H9 (cell line): ENCODE measurements around the gene SCUBE3. TPM values are rescaled to one million over a fixed set of nuclear protein-coding genes. Genes with fewer than 3 reads are reported as not detected.

Experiments used
- DNase-seq: peaks from one replicate; pipeline ENCODE4 v3.0.0-alpha.2; 2017
- H2AFZ ChIP-seq: one replicate; pipeline ENCODE4 v1.6.1; 2013; ENCODE audit warnings: mild to moderate bottlenecking, low read length, control low read depth, moderate library complexity
- H2AK5ac ChIP-seq: 2 replicates; pipeline ENCODE4 v1.6.1; 2013; ENCODE audit warnings: low read length, control low read depth, mixed read lengths; ENCODE audit not compliant: insufficient read length
- H2BK120ac ChIP-seq: one replicate; pipeline ENCODE4 v1.6.1; 2013; ENCODE audit warnings: low read depth, mild to moderate bottlenecking, low read length, control low read depth, inconsistent platforms; ENCODE audit not compliant: poor library complexity, severe bottlenecking
- H2BK12ac ChIP-seq: 2 replicates; pipeline ENCODE4 v1.6.1; 2013; ENCODE audit warnings: low read length, control low read depth, mixed read lengths, low read depth; ENCODE audit not compliant: insufficient read length
- H2BK15ac ChIP-seq: 2 replicates; pipeline ENCODE4 v1.6.1; 2013; ENCODE audit warnings: low read depth, low read length, control low read depth
- H2BK20ac ChIP-seq: one replicate; pipeline ENCODE4 v1.6.1; 2013; ENCODE audit warnings: low read depth, mild to moderate bottlenecking, low read length, control low read depth, inconsistent platforms; ENCODE audit not compliant: poor library complexity, severe bottlenecking
- H2BK5ac ChIP-seq: 2 replicates; pipeline ENCODE4 v1.6.1; 2013; ENCODE audit warnings: low read length, control low read depth, mixed read lengths; ENCODE audit not compliant: insufficient read length
- H3K14ac ChIP-seq: 2 replicates; pipeline ENCODE4 v1.6.1; 2013; ENCODE audit warnings: low read length, control low read depth; ENCODE audit not compliant: insufficient read depth
- H3K18ac ChIP-seq: 2 replicates; pipeline ENCODE4 v1.6.1; 2013; ENCODE audit warnings: low read depth, mild to moderate bottlenecking, mixed read lengths, low read length, control low read depth; ENCODE audit not compliant: insufficient read length
- H3K23ac ChIP-seq: 2 replicates; pipeline ENCODE4 v1.6.1; 2013; ENCODE audit warnings: low read length, control low read depth, mixed read lengths, low read depth; ENCODE audit not compliant: insufficient read length
- H3K23me2 ChIP-seq: 2 replicates; pipeline ENCODE4 v1.6.1; 2013; ENCODE audit warnings: low read depth, mild to moderate bottlenecking, mixed read lengths, low read length, control low read depth; ENCODE audit not compliant: insufficient read length, poor library complexity, severe bottlenecking
- H3K27ac ChIP-seq: 2 replicates; pipeline ENCODE4 v1.5.1; 2013; ENCODE audit warnings: low read length, control low read depth, mixed read lengths, low read depth; ENCODE audit not compliant: insufficient read length
- H3K27me3 ChIP-seq: 2 replicates; pipeline ENCODE4 v1.6.1; 2013; ENCODE audit warnings: low read length, control low read depth, inconsistent platforms; ENCODE audit not compliant: insufficient read depth
- H3K4ac ChIP-seq: 2 replicates; pipeline ENCODE4 v1.6.1; 2013; ENCODE audit warnings: low read depth, mild to moderate bottlenecking, control low read depth, inconsistent platforms, low read length, moderate library complexity
- H3K4me1 ChIP-seq: 2 replicates; pipeline ENCODE4 v1.6.1; 2013; ENCODE audit warnings: low read length, control low read depth, inconsistent platforms; ENCODE audit not compliant: insufficient read depth
- H3K4me2 ChIP-seq: 2 replicates; pipeline ENCODE4 v1.6.1; 2013; ENCODE audit warnings: low read length, control low read depth, mixed read lengths; ENCODE audit not compliant: insufficient read length, insufficient read depth
- H3K56ac ChIP-seq: 2 replicates; pipeline ENCODE4 v1.6.1; 2013; ENCODE audit warnings: low read depth, mild to moderate bottlenecking, mixed read lengths, low read length, control low read depth; ENCODE audit not compliant: insufficient read length
- H3K79me1 ChIP-seq: 2 replicates; pipeline ENCODE4 v1.6.1; 2013; ENCODE audit warnings: low read depth, mild to moderate bottlenecking, moderate library complexity, low read length, control low read depth, inconsistent platforms; ENCODE audit not compliant: insufficient read depth, poor library complexity, severe bottlenecking
- H3K79me2 ChIP-seq: 2 replicates; pipeline ENCODE4 v1.6.1; 2013; ENCODE audit warnings: low read length, control low read depth, inconsistent platforms; ENCODE audit not compliant: insufficient read depth
- H3K9ac ChIP-seq: 2 replicates; pipeline ENCODE4 v1.6.1; 2013; ENCODE audit warnings: low read length, control low read depth, mixed read lengths; ENCODE audit not compliant: insufficient read length; ENCODE audit errors: extremely low read depth
- H3K9me3 ChIP-seq: one replicate; pipeline ENCODE4 v1.6.1; 2013; ENCODE audit warnings: low read depth, low read length, inconsistent platforms; ENCODE audit not compliant: control insufficient read depth
- H3T11ph ChIP-seq: one replicate; pipeline ENCODE4 v1.6.1; 2013; ENCODE audit warnings: mild to moderate bottlenecking, low read length, control low read depth, inconsistent platforms
- H4K20me1 ChIP-seq: one replicate; pipeline ENCODE4 v1.6.1; 2013; ENCODE audit not compliant: control insufficient read depth, insufficient read length, insufficient read depth
- H4K5ac ChIP-seq: 2 replicates; pipeline ENCODE4 v1.6.1; 2013; ENCODE audit warnings: low read depth, mild to moderate bottlenecking, mixed read lengths, low read length, control low read depth; ENCODE audit not compliant: insufficient read length
- H4K8ac ChIP-seq: replicated peaks from 2 replicates; pipeline ENCODE4 v1.6.1; 2013; ENCODE audit warnings: low read length, control low read depth, mixed read lengths, low read depth; ENCODE audit not compliant: insufficient read length
- H4K91ac ChIP-seq: 2 replicates; pipeline ENCODE4 v1.6.1; 2013; ENCODE audit warnings: low read depth, mild to moderate bottlenecking, moderate library complexity, mixed read lengths, low read length, control low read depth; ENCODE audit not compliant: insufficient read length
- H3K27ac Mint-ChIP-seq, 3 experiments: 2 replicates in 2 of 3; 3 replicates in 1 of 3; pipeline ENCODE4 v1.8.0; 2020 to 2021; ENCODE audit warnings: mixed read lengths in 3 of 3, mild to moderate bottlenecking in 1 of 3, moderate library complexity in 1 of 3
- H3K27me3 Mint-ChIP-seq: 2 replicates; pipeline ENCODE4 v1.8.0; 2021; ENCODE audit warnings: low read depth, mild to moderate bottlenecking, moderate library complexity, mixed read lengths
- H3K36me3 Mint-ChIP-seq, 3 experiments: 2 replicates in 2 of 3; 3 replicates in 1 of 3; pipeline ENCODE4 v1.8.0; 2020 to 2021; ENCODE audit warnings: low read depth in 3 of 3, mixed read lengths in 3 of 3; ENCODE audit not compliant: insufficient read depth in 1 of 3
- H3K4me1 Mint-ChIP-seq, 2 experiments: 2 replicates each; pipeline ENCODE4 v1.8.0; 2020; ENCODE audit warnings: mixed read lengths in 2 of 2
- H3K4me3 Mint-ChIP-seq, 2 experiments: 2 replicates in 1 of 2; 3 replicates in 1 of 2; pipeline ENCODE4 v1.8.0; 2020 to 2021; ENCODE audit warnings: mild to moderate bottlenecking in 2 of 2, mixed read lengths in 2 of 2, moderate library complexity in 1 of 2
- H3K9me3 Mint-ChIP-seq, 2 experiments: 2 replicates in 1 of 2; 3 replicates in 1 of 2; pipeline ENCODE4 v1.8.0; 2020; ENCODE audit warnings: mild to moderate bottlenecking in 2 of 2, mixed read lengths in 2 of 2, moderate library complexity in 1 of 2
- CTCF ChIP-seq: fragments of 200-600 bp; sonication (generic); conservative IDR thresholded peaks from 3 replicates; pipeline ENCODE4 v1.8.0; 2021; ENCODE audit warnings: antibody characterized with exemption, mild to moderate bottlenecking
- WGBS: extraction: QIAGEN DNeasy Blood & Tissue Kit; methylation state at CpG from one replicate; pipeline ENCODE4 v1.1.7; 2013; ENCODE audit warnings: missing lambda C conversion rate, low lambda C conversion rate, mixed read lengths; ENCODE audit not compliant: insufficient read length; ENCODE audit errors: extremely low coverage; 5-methylcytosine and 5-hydroxymethylcytosine counted together
- total RNA-seq: library from RNA; stranded (reverse); gene quantifications from 2 replicates; pipeline ENCODE4 v1.2.1, GENCODE V29; 2021

SCUBE3 gene
- total RNA-seq, 1 experiment from 2014 or later, result 2.7 TPM

DNA sequence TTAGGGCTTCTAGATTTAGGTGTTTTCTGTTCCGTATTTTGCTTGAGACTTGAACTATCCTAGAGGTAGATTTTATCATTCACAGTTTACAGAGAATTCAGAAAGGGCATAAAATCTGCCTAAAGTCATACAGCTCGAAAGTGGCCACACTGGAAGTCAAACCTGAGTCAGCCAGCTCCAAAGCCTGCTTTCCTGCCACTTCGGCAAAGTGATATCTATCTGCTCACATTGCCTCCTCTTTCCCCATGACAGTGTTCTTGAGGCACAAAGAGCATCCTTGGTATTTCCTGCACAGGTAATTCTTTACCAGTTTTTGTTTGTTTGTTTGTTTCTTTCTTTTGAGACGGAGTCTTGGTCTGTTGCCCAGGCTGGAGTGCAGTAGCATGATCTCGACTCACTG is 19.4 kb upstream of the SCUBE3 start:
- no peak overlapping the region for H2AFZ ChIP-seq
- Mint-ChIP-seq H3K4me3 (no peak overlapping the region), H3K9me3 (peaks cover 0 to 3% of the 10 kb centered on the region in 2 experiments; a peak in 1 of 5 replicates), H3K27me3 (peaks cover 20% of the 10 kb centered on the region), H3K27ac (no peak overlapping the region), H3K36me3 (no peaks in the 10 kb centered on the region), H3K4me1 (peaks cover 14 to 31% of the 10 kb centered on the region in 2 experiments)
- no peak overlapping the region for H3K4ac ChIP-seq
- no peaks in the 10 kb centered on the region for H3K79me1 ChIP-seq
- H2AK5ac ChIP-seq, result no peak overlapping the region
- no peak overlapping the region for H3T11ph ChIP-seq
- H2BK20ac ChIP-seq, result no peak overlapping the region
- H3K9me3 ChIP-seq, result no peaks in the 10 kb centered on the region
- DNase-seq, result no peak
- H3K79me2 ChIP-seq, result no peaks in the 10 kb centered on the region
- no peak overlapping the region for H4K91ac ChIP-seq
- H3K14ac ChIP-seq, result no peak overlapping the region
- H4K5ac ChIP-seq, result no peak overlapping the region
- no peak overlapping the region for H3K27ac ChIP-seq
- no peak overlapping the region for H3K9ac ChIP-seq
- no peaks in the 10 kb centered on the region for H3K23me2 ChIP-seq
- H4K8ac ChIP-seq, result no peak overlapping the region
- no peak overlapping the region for H2BK5ac ChIP-seq
- no peaks in the 10 kb centered on the region; the same call in 1 of the 2 replicates for H3K4me1 ChIP-seq
- WGBS, result no CpG with 5 or more reads among the region's 5 CpGs
- H2BK120ac ChIP-seq, result no peak overlapping the region
- no peaks in the 10 kb centered on the region for H3K27me3 ChIP-seq
- H3K23ac ChIP-seq, result no peak overlapping the region
- H4K20me1 ChIP-seq, result no peaks in the 10 kb centered on the region
- H3K18ac ChIP-seq, result no peak overlapping the region
- no peak overlapping the region for H3K4me2 ChIP-seq
- TF ChIP-seq CTCF, result no peak
- H2BK15ac ChIP-seq, result no peak overlapping the region
- H2BK12ac ChIP-seq, result no peak overlapping the region
- H3K56ac ChIP-seq, result no peak overlapping the region
